Psoas muscle (tissue), 8 donors: ENCODE results near the gene SCG3. TPM values are rescaled to one million over a fixed set of nuclear protein-coding genes. Genes with fewer than 3 reads are reported as not detected.
A peak's percentile ranks its signal among the peaks of the same experiment; 100 is the strongest.

ENCODE experiments used
- ATAC-seq, 4 donors: fragments of 200-7000 bp; cut with Tn5 transposase; one replicate each; pipeline ENCODE4 v1.9.1; 2020; ENCODE audit warnings: moderate library complexity in 3 of 4, mild to moderate bottlenecking in 2 of 4
- DNase-seq, 2 donors: peaks; one replicate each; pipeline ENCODE4 v3.0.0-alpha.2; 2020
- H3K27ac ChIP-seq: fragments of 200-600 bp; one replicate; pipeline ENCODE4 v1.8.0; 2022
- H3K27me3 ChIP-seq, 3 donors: fragments of 200-600 bp in 1 of 3; one replicate each; pipeline versions ENCODE4 v1.6.1 to v1.8.0; 2013 to 2022; ENCODE audit warnings: low read length in 2 of 3, mild to moderate bottlenecking in 2 of 3, moderate library complexity in 1 of 3; ENCODE audit not compliant: insufficient read depth in 3 of 3
- H3K36me3 ChIP-seq, 2 donors: fragments of 200-600 bp in 1 of 2; one replicate each; pipeline versions ENCODE4 v1.6.1 to v1.8.0; 2013 to 2022; ENCODE audit warnings: low read depth in 1 of 2, mild to moderate bottlenecking in 1 of 2, moderate library complexity in 1 of 2; ENCODE audit not compliant: insufficient read depth in 1 of 2
- H3K4me1 ChIP-seq: fragments of 200-600 bp; one replicate; pipeline ENCODE4 v1.8.0; 2022
- H3K4me3 ChIP-seq: fragments of 200-600 bp; one replicate; pipeline ENCODE4 v1.8.0; 2022; ENCODE audit warnings: mild to moderate bottlenecking
- H3K9me3 ChIP-seq: fragments of 200-600 bp; one replicate; pipeline ENCODE4 v1.8.0; 2022
- CTCF ChIP-seq: fragments of 200-600 bp; IDR thresholded peaks from one replicate; pipeline ENCODE4 v1.8.0; 2022; ENCODE audit warnings: antibody characterized with exemption
- WGBS, 3 donors: extraction: QIAGEN DNeasy Blood & Tissue Kit; methylation state at CpG; one replicate each; pipeline versions ENCODE4 v1.1.6 to v1.1.7; 2013; 5-methylcytosine and 5-hydroxymethylcytosine counted together
- intact Hi-C, 2 donors: fragments of 100-400 bp; cut with DNase I; formaldehyde crosslinking; loops; one replicate each; pipeline versions ENCODE4 v1.11.0 to v1.14.2; 2022
- polyA plus RNA-seq, 3 donors: library from polyadenylated mRNA; stranded (reverse); fragments of 200-250 nt; gene quantifications; one replicate each; pipeline ENCODE4 v1.2.3, GENCODE V29; 2013
- total RNA-seq, 4 donors: library from RNA; stranded (reverse); fragmentation: NEBNext Ultra II Directional in 2 of 4; extraction: Animal tissue kit (Norgen Biotek cat#: 25700) in 2 of 4; gene quantifications; one replicate each; pipeline versions ENCODE4 v1.2.1 to v1.2.4, GENCODE V29; 2021 to 2023
- donor health status: healthy with polysubstance abuse.
- donor health status: DM: no; HTN: no; CAD: no; lungs with moderate emphysema.
- donor health status: Bipolar disorder and iron deficiency.
- donor health status: healthy.
- donor health status: DM: yes; HTN: yes; CAD: no.
- donor health status: DM: no; HTN: no; CAD: no.
- donor health status: DM: no; HTN: no; CAD: no.
- donor health status: DM: yes; HTN: yes; CAD: no.

SCG3 gene
- total and polyA plus RNA-seq, 7 donors = 0.04 to 0.07 (median 0.06) TPM; not detected in 4

GRCh38 chr15:51756482-51756881 lies 75.2 kb downstream of the SCG3 start:
- TF ChIP-seq CTCF = no peak
- intact Hi-C loops = no loop called here
- Histone ChIP-seq H3K27ac (no peak overlapping the region), H3K9me3 (no peaks in the 10 kb centered on the region), H3K4me1 (peaks cover 7% of the 10 kb centered on the region), H3K27me3 (no peaks in the 10 kb centered on the region), H3K36me3 (no peaks in the 10 kb centered on the region), H3K4me3 (no peak overlapping the region)
- DNase-seq (no peak), ATAC-seq (no peak)
- WGBS, 3 donors = 74 to 87% (median 81%) methylated on average over 4 of the region's 4 CpGs

GRCh38 chr15:51757450-51757849 lies 76.1 kb downstream of the SCG3 start:
- no peak for DNase-seq
- WGBS, 3 donors = 78 to 82% (median 80%) methylated on average over 2 of the region's 2 CpGs
- intact Hi-C loops = no loop called here
- no peaks in the 10 kb centered on the region for H3K36me3 ChIP-seq
- H3K27me3 ChIP-seq = no peaks in the 10 kb centered on the region
- no peak overlapping the region for H3K4me3 ChIP-seq
- peaks cover 3% of the 10 kb centered on the region for H3K4me1 ChIP-seq
- H3K27ac ChIP-seq = no peak overlapping the region
- no peak for ATAC-seq
- no peak for TF ChIP-seq CTCF
- H3K9me3 ChIP-seq = no peaks in the 10 kb centered on the region

GRCh38 chr15:51758645-51759044 lies 77.3 kb downstream of the SCG3 start:
- no peak overlapping the region for H3K27ac ChIP-seq
- TF ChIP-seq CTCF = no peak
- H3K4me1 ChIP-seq = no peaks in the 10 kb centered on the region
- H3K36me3 ChIP-seq = no peaks in the 10 kb centered on the region
- intact Hi-C loops = no loop called here
- peak in 2 of 4 donors; percentile 24 to 52 for ATAC-seq
- H3K27me3 ChIP-seq = no peaks in the 10 kb centered on the region
- no peak overlapping the region for H3K4me3 ChIP-seq
- no peaks in the 10 kb centered on the region for H3K9me3 ChIP-seq
- 40 to 68% (median 46%) methylated on average over 1 of the region's 1 CpG for WGBS, 3 donors
- peak; percentile 37 to 59 for DNase-seq

- no peaks in the 10 kb centered on the region for H3K9me3 ChIP-seq
- no peaks in the 10 kb centered on the region for H3K36me3 ChIP-seq
- H3K4me3 ChIP-seq = no peak overlapping the region
- WGBS, 3 donors = 35 to 51% (median 46%) methylated on average over 3 of the region's 3 CpGs
- intact Hi-C loops = no loop called here
- no peaks in the 10 kb centered on the region for H3K27me3 ChIP-seq
- ATAC-seq (peak in 1 of 4 donors; percentile 60), DNase-seq (no peak)
- no peak for TF ChIP-seq CTCF
- no peak overlapping the region for H3K27ac ChIP-seq
- no peaks in the 10 kb centered on the region for H3K4me1 ChIP-seq
Observed at GRCh38 chr15:51759557-51760070, 78.3 kb downstream of the SCG3 start.

- intact Hi-C loops = no loop called here
- H3K4me1 ChIP-seq = no peaks in the 10 kb centered on the region
- 48 to 80% (median 71%) methylated on average over 3 of the region's 3 CpGs for WGBS, 3 donors
- no peak for TF ChIP-seq CTCF
- H3K4me3 ChIP-seq = no peak overlapping the region
- H3K9me3 ChIP-seq = no peaks in the 10 kb centered on the region
- H3K27me3 ChIP-seq = no peaks in the 10 kb centered on the region
- DNase-seq = no peak
- H3K27ac ChIP-seq = no peak overlapping the region
- no peak for ATAC-seq
- H3K36me3 ChIP-seq = no peaks in the 10 kb centered on the region
Observed at GRCh38 chr15:51760805-51761204, 79.5 kb downstream of the SCG3 start.
